8988T (cell line): ENCODE results near the gene MPC2.
"Not testable (repeated sequence)": the region's sequence is repeated elsewhere in the genome, so short reads cannot be mapped to it uniquely, and the experiment has no call there.

Source experiments
- DNase-seq: peaks from one replicate; pipeline ENCODE4 v3.0.0; 2011

The MPC2 gene

DNA sequence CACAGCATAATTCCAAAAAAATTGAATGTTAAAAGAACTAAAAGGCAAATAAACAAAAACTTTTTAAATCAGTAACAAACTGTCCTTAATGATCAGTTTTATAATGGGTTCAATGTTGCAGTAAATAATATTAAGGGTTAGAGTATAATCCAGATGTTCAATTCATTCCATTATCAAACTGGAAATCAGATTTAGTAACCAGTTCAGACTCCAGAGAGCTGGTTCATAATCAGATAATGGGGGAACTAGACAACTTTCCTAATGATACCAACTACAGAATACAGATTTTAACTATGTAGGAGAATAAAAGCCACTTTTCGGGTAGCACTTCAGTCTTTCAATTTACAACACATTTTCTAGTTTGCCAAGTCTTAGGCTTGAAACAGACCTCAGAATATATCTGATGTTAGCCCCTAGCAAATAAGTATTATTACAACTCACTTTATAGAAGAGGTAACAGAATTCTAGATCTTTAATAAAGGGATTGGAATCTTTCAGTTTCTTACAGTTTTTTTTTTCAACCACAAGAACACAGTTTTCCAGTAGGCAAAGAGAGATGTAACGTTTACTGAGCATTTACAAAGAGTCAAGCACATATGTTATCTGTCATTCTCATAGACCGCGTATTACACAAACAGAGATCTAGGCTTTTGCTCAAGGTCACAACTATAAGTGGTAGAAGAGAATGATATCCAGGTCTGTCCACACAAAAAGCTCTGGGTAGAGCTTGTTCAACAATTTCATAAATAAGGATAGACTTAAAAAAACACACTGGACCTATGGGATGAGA, 2.3 kb downstream of the MPC2 start:
- no peak for DNase-seq

DNA sequence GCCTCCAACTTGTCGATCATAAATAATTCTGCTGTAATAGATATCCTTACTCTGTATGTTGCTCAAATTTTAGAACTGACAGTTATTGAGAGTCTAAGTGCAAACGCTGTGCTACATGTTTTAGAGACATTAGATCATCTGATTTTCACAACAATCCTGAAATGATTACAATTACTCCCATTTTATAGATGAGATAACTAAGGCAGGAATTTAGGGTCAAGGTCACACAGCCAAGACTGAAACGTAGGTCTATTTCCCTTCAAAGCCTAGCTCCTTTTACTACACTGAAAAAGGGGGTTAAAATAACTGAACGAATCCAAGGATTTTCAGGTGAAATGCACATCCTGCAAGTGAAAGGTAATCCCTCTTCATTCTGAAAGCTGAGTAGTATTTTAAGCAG, 3.1 kb downstream of the MPC2 start:
- DNase-seq, result no peak

- no peak for DNase-seq
Measured at GRCh38 chr1:167929725-167930124, 7.1 kb downstream of the MPC2 start.

DNA sequence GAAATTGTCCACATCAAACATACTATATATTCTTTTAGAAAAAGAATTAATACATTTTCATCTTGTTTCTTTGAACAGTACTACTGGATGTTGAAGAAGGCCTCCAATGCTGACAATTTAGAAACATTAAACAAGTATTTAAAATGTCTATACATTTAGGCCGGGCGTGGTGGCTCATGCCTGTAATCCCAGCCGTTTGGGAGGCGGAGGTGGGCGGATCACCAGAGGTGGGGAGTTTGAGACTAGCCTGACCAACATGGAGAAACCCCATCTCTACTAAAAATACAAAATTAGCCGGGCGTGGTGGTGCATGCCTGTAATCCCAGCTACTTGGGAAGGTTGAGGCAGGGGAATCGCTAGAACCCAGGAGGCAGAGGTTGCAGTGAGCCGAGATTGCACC, 8.0 kb downstream of the MPC2 start:
- not testable (repeated sequence) for DNase-seq

- DNase-seq, result no peak
Measured at GRCh38 chr1:167928457-167928852, 8.4 kb downstream of the MPC2 start.

GRCh38 chr1:167927046-167927754, 9.7 kb downstream of the MPC2 start:
- no peak for DNase-seq

GRCh38 chr1:167926486-167926997, 10.3 kb downstream of the MPC2 start:
- DNase-seq, result no peak

GRCh38 chr1:167924543-167925231, 12.2 kb downstream of the MPC2 start:
- no peak for DNase-seq

- no peak for DNase-seq
Measured at GRCh38 chr1:167924102-167924501, 12.8 kb downstream of the MPC2 start.

DNA sequence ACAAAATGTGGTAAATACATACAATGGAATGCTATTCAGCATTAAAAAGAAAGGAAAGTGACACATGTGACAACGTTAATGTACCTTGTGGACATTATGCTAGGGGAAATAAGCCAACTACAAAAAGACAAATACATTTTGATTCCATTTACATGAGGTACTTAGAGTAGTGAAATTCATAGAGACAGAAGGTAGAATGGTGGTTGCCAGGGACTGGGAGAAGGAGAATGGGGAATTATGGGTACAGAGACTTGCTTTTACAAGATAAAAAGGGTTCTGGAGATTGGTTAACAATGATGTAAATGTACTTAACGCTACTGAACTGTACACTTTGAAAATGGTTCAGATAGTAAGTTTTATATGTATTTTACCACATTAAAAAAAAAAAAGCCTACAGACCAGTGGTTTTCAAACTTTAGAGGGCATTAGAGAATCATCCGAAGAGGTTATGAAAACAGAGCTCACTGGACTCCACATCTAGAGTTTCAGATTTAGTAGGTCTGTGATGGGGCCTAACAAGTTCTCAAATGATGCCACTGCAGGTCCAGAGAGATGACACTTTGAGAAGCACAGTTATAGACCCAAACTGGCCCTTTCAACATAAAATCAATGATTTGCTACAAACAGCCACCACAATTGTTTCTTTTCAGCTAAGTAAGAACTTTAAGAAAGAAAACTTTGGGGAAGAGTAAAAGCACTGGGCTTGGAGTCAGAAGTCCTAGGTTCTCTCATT, 13.4 kb downstream of the MPC2 start:
- no peak for DNase-seq

DNA sequence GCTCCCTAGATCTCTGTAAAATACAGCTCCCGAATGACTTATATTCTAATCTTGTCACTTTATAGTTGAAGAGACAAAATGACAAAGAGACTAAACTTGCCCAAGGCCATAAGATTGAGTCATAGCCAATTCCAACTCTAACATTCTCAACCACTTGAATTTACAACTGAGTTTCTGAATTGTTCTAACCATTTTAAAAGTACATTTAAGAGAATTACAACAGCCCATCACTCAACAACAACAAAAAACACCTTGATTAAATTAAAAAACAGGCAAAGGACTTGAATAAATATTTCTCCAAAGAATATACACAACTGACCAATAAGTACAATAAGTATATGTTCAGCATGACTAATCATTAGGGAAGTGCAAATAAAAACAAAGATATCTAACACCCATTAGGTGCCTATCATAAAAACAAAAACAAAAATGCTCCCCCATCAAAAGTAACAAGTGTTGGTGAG, 14.2 kb downstream of the MPC2 start:
- no peak for DNase-seq

DNA sequence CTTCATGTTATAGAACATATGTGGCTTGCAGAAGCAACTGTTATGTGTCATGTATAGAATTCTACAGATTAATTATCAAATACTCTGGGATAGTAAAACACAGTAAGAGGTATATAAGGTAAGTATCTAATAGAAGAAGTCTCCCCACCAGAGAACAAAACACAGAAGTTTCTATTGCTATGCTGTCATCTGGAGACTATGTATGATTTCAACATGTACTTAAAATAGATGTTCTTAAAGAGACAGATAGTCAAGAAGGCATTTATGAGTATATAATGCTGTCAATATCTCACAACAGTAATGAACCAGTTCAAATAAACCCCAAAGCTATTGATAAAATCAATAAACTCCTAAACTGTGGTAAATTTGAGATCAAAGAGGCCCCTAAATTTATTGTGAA, 14.8 kb downstream of the MPC2 start:
- DNase-seq, result no peak

DNA sequence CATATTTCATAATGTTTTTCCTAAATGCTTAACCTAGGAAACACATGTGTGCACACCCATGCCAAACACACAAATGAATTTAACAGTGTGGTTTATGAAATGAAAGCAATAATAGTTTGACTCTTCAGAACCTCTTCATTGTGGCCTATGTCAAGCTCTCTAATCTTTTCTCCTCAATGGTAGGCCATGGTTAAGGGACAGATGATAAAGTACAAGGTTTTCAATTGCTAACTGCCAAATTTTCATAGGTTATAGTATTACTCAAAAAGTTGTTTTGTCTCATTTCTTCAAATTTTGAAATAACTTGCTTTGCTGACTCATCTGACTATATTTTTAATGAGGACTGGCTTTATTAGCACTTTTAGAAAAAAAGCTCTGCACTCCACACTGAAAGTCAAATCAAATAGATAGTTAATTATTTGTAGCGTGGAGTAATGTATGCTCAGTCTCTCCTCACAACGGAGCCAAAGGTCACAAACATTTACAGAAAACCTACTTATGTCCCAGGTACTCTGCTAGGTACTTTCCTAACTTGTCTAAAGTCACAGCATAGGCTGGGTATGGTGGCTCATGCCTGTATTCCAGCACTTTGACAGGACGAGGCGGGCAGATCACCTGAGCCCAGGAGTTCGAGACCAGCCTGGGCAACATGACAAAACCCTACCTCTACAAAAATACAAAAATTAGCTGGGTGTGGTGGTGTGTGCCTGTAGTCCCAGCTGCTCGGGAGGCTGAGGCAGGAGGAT, 19.9 kb downstream of the MPC2 start:
- no peak for DNase-seq

DNA sequence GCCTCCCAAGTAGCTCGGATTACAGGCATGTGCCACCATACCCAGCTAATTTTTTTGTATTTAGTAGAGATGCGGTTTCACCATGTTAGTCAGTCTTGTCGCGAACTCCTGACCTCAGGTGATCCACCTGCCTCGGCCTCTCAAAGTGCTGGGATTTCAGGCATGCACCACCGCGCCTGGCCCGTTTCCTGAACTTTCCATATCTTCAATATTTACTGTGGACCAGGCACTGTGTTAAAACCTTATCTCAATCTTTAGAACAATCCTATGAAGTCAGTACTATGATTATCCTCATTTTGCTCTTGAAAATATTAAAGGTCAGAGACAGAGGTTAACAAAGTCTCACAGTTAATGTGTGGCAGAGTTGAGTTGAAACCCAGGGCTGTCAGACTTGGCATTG, 21.3 kb downstream of the MPC2 start:
- DNase-seq, result no peak

GRCh38 chr1:167913895-167914496, 22.9 kb downstream of the MPC2 start, which contains the start of gene ADCY10:
Gene ADCY10 (minus strand): TSS chr1:167914134. CDS start chr1:167905140, 8,994 bp downstream.
- no peak for DNase-seq

GRCh38 chr1:167912294-167912693, 24.6 kb downstream of the MPC2 start:
- DNase-seq, result no peak

- DNase-seq, result no peak
Measured at GRCh38 chr1:167911413-167911812, 25.5 kb downstream of the MPC2 start.

GRCh38 chr1:167910530-167910929, 26.3 kb downstream of the MPC2 start:
- DNase-seq, result no peak

DNA sequence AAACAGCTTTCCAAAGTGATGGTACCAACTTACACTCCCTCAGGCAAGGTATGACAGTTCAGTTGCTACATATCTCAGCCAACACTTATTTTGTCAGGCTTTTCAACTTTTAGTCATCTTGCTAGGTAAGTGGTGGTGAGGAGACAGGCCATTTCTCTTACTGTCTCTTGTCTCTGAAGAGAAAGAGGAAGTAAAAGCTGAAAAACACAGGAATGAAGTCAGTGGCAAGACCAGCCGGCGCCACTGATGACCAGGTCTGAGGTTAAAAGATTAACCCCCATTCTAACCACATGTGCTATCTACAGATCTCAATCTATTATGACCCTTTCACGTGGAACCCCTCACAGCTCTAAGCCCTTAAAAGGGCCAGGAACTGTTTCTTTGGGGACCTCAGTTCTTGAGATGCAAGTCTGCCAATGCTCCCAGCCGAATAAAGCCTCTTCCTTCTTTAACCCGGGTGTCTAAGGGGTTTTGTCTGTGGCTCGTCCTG, 27.1 kb downstream of the MPC2 start:
- DNase-seq, result no peak

DNA sequence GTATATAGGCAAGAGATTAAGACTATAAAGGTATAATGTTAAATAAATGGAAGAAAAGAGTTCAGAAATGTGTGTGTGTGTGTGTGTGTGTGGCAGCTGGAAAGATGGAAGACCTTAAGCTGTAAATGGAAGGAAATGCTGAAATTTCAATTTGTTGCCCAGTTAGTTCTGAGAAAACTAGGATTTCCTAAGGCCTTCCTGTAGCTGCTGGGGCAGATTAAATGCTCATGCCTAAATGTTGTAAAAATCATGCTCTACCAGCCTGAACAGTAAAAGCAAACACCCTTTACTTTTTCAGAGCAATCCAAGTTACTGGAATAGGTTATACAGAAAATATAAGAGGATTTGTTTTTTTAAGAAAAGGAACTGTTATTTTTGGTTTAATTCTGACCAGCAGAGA, 31.2 kb downstream of the MPC2 start:
- no peak for DNase-seq

DNA sequence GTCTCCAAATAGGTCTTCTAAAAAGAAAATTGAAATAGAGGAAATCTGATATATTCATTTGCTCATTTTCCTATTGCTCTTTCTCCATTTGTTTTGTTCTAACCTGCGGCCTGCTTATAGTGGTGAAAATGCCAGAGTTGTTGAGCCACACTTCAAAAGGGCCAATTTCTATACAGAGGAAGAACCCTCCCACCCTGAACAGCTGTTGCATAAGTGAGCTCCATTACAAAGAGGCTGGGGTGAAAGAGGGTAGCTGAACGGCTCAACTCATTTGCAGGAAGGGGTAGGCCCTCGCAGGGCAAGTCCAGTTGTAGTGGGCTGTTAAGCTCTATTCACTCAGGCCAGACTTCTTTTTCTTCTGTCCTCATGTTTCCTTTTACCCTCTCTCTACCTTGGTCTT, 31.7 kb downstream of the MPC2 start:
- no peak for DNase-seq
